Trophoblast cell (in vitro differentiated cells and primary cell): ENCODE measurements around the gene COL4A6.

Source experiments
- DNase-seq, 2 donors: peaks; one replicate each; pipeline ENCODE4 v3.0.0-alpha.2; 2016
- H2AFZ ChIP-seq: 2 replicates; pipeline ENCODE4 v1.6.1; 2013; ENCODE audit warnings: low read length, moderate library complexity, mild to moderate bottlenecking; ENCODE audit not compliant: insufficient read depth, poor library complexity
- H2AK5ac ChIP-seq: 2 replicates; pipeline ENCODE4 v1.6.1; 2013; ENCODE audit warnings: mild to moderate bottlenecking, low read length
- H2BK120ac ChIP-seq: 2 replicates; pipeline ENCODE4 v1.6.1; 2013; ENCODE audit warnings: low read length, mild to moderate bottlenecking, moderate library complexity; ENCODE audit not compliant: insufficient read depth, poor library complexity
- H2BK12ac ChIP-seq: 2 replicates; pipeline ENCODE4 v1.6.1; 2013; ENCODE audit warnings: mild to moderate bottlenecking, low read length, moderate library complexity
- H2BK5ac ChIP-seq: 2 replicates; pipeline ENCODE4 v1.6.1; 2013; ENCODE audit warnings: low read length, low read depth, moderate library complexity, mild to moderate bottlenecking; ENCODE audit not compliant: poor library complexity
- H3K14ac ChIP-seq: 2 replicates; pipeline ENCODE4 v1.6.1; 2013; ENCODE audit warnings: mild to moderate bottlenecking, low read length
- H3K18ac ChIP-seq: 2 replicates; pipeline ENCODE4 v1.6.1; 2013; ENCODE audit warnings: mild to moderate bottlenecking, low read length
- H3K23ac ChIP-seq: 2 replicates; pipeline ENCODE4 v1.6.1; 2013; ENCODE audit warnings: low read length
- H3K27ac ChIP-seq: 2 replicates; pipeline ENCODE4 v1.5.1; 2013; ENCODE audit warnings: low read depth, mild to moderate bottlenecking, inconsistent platforms, low read length, moderate library complexity
- H3K27me3 ChIP-seq: 2 replicates; pipeline ENCODE4 v1.6.1; 2013; ENCODE audit warnings: inconsistent platforms, mild to moderate bottlenecking, low read length, moderate library complexity; ENCODE audit not compliant: insufficient read depth
- H3K36me3 ChIP-seq, 2 experiments: 1 replicate in 1 of 2; 2 replicates in 1 of 2; pipeline ENCODE4 v1.6.1; 2013; ENCODE audit warnings: low read length in 2 of 2, mild to moderate bottlenecking in 2 of 2, moderate library complexity in 1 of 2; ENCODE audit not compliant: insufficient read depth in 2 of 2, control insufficient read depth in 1 of 2
- H3K4ac ChIP-seq: 2 replicates; pipeline ENCODE4 v1.6.1; 2013; ENCODE audit warnings: low read depth, mild to moderate bottlenecking, low read length, moderate library complexity
- H3K4me1 ChIP-seq, 2 experiments: 1 replicate in 1 of 2; 2 replicates in 1 of 2; pipeline ENCODE4 v1.6.1; 2013; ENCODE audit warnings: low read length in 2 of 2, mild to moderate bottlenecking in 2 of 2, moderate library complexity in 1 of 2; ENCODE audit not compliant: insufficient read depth in 2 of 2, control insufficient read depth in 1 of 2
- H3K4me2 ChIP-seq: 2 replicates; pipeline ENCODE4 v1.6.1; 2013; ENCODE audit warnings: inconsistent platforms, mild to moderate bottlenecking, low read length, moderate library complexity
- H3K4me3 ChIP-seq: 2 replicates; pipeline ENCODE4 v1.5.1; 2013; ENCODE audit warnings: mild to moderate bottlenecking, low read depth, low read length, inconsistent platforms
- H3K79me1 ChIP-seq: one replicate; pipeline ENCODE4 v1.6.1; 2013; ENCODE audit warnings: low read length
- H3K79me2 ChIP-seq: 2 replicates; pipeline ENCODE4 v1.6.1; 2013; ENCODE audit warnings: low read length, mild to moderate bottlenecking; ENCODE audit not compliant: control insufficient read depth, insufficient read depth, poor library complexity
- H3K9ac ChIP-seq: 2 replicates; pipeline ENCODE4 v1.6.1; 2013; ENCODE audit warnings: mild to moderate bottlenecking, low read length
- H3K9me3 ChIP-seq: 2 replicates; pipeline ENCODE4 v1.6.1; 2013; ENCODE audit warnings: low read depth, mild to moderate bottlenecking, control low read depth, inconsistent platforms, low read length; ENCODE audit not compliant: insufficient read depth
- H4K12ac ChIP-seq: 2 replicates; pipeline ENCODE4 v1.6.1; 2013; ENCODE audit warnings: low read depth, mild to moderate bottlenecking, low read length, moderate library complexity
- H4K8ac ChIP-seq: 2 replicates; pipeline ENCODE4 v1.6.1; 2013; ENCODE audit warnings: low read depth, mild to moderate bottlenecking, low read length, moderate library complexity
- H4K91ac ChIP-seq: one replicate; pipeline ENCODE4 v1.6.1; 2013; ENCODE audit warnings: low read depth, mild to moderate bottlenecking, low read length, moderate library complexity
- WGBS: extraction: QIAGEN DNeasy Blood & Tissue Kit; methylation state at CpG from one replicate; pipeline ENCODE4 v1.1.7; 2013; ENCODE audit warnings: missing lambda C conversion rate; ENCODE audit not compliant: insufficient read length, insufficient coverage; ENCODE audit errors: extremely low coverage; 5-methylcytosine and 5-hydroxymethylcytosine counted together

Gene COL4A6

GRCh38 chrX:108349210-108349609, 89.0 kb downstream of the COL4A6 start:
- no CpG with 5 or more reads among the region's 2 CpGs for WGBS
- Histone ChIP-seq H3K4me1 (no peaks in the 10 kb centered on the region), H3K4me3 (no peak overlapping the region), H4K12ac (no peak overlapping the region), H3K18ac (no peak overlapping the region), H3K14ac (no peak overlapping the region), H3K27me3 (no peaks in the 10 kb centered on the region), H3K27ac (no peak overlapping the region), H4K91ac (no peak overlapping the region), H4K8ac (no peak overlapping the region), H3K79me1 (no peaks in the 10 kb centered on the region), H2AK5ac (no peak overlapping the region), H2AFZ (no peak overlapping the region), H2BK120ac (no peak overlapping the region), H3K4me2 (no peak overlapping the region), H3K4ac (no peak overlapping the region), H2BK12ac (no peak overlapping the region), H3K9me3 (no peaks in the 10 kb centered on the region), H2BK5ac (no peak overlapping the region), H3K23ac (no peak overlapping the region), H3K9ac (no peak overlapping the region), H3K79me2 (no peaks in the 10 kb centered on the region), H3K36me3 (no peaks in the 10 kb centered on the region)
- no peak for DNase-seq

- WGBS, result no CpG with 5 or more reads among the region's 1 CpG
- Histone ChIP-seq H2AK5ac (no peak overlapping the region), H3K9me3 (no peaks in the 10 kb centered on the region), H4K12ac (no peak overlapping the region), H2BK5ac (no peak overlapping the region), H2AFZ (no peak overlapping the region), H3K23ac (no peak overlapping the region), H2BK12ac (no peak overlapping the region), H4K8ac (no peak overlapping the region), H3K4me3 (no peak overlapping the region), H4K91ac (no peak overlapping the region), H3K36me3 (no peaks in the 10 kb centered on the region), H3K27me3 (no peaks in the 10 kb centered on the region), H3K14ac (no peak overlapping the region), H2BK120ac (no peak overlapping the region), H3K18ac (no peak overlapping the region), H3K4me1 (no peaks in the 10 kb centered on the region), H3K9ac (no peak overlapping the region), H3K4ac (no peak overlapping the region), H3K79me1 (no peaks in the 10 kb centered on the region), H3K27ac (no peak overlapping the region), H3K79me2 (no peaks in the 10 kb centered on the region), H3K4me2 (no peak overlapping the region)
- DNase-seq, result no peak
Measured at GRCh38 chrX:108348525-108348924, 89.7 kb downstream of the COL4A6 start.

- Histone ChIP-seq H3K4ac (no peak overlapping the region), H3K79me2 (no peaks in the 10 kb centered on the region), H2BK5ac (no peak overlapping the region), H3K27me3 (no peaks in the 10 kb centered on the region), H2AK5ac (no peak overlapping the region), H3K4me3 (no peak overlapping the region), H3K36me3 (no peaks in the 10 kb centered on the region), H3K9me3 (no peaks in the 10 kb centered on the region), H4K12ac (no peak overlapping the region), H3K23ac (no peak overlapping the region), H2BK12ac (no peak overlapping the region), H3K79me1 (no peaks in the 10 kb centered on the region), H3K4me2 (no peak overlapping the region), H2BK120ac (no peak overlapping the region), H3K27ac (no peak overlapping the region), H3K14ac (no peak overlapping the region), H4K8ac (no peak overlapping the region), H4K91ac (no peak overlapping the region), H3K4me1 (no peaks in the 10 kb centered on the region), H3K18ac (no peak overlapping the region), H3K9ac (no peak overlapping the region), H2AFZ (no peak overlapping the region)
- DNase-seq, result no peak
- whole genome bisulfite sequencing, result no CpG with 5 or more reads among the region's 3 CpGs
Measured at GRCh38 chrX:108347800-108348199, 90.4 kb downstream of the COL4A6 start.

- Histone ChIP-seq H3K9ac (no peak overlapping the region), H4K12ac (no peak overlapping the region), H3K4me1 (no peaks in the 10 kb centered on the region), H2BK5ac (no peak overlapping the region), H3K27me3 (no peaks in the 10 kb centered on the region), H2AK5ac (no peak overlapping the region), H2AFZ (no peak overlapping the region), H3K4ac (no peak overlapping the region), H4K91ac (no peak overlapping the region), H3K79me2 (no peaks in the 10 kb centered on the region), H3K9me3 (no peaks in the 10 kb centered on the region), H3K23ac (no peak overlapping the region), H3K4me2 (no peak overlapping the region), H2BK12ac (no peak overlapping the region), H3K79me1 (no peaks in the 10 kb centered on the region), H3K18ac (no peak overlapping the region), H4K8ac (no peak overlapping the region), H2BK120ac (no peak overlapping the region), H3K14ac (no peak overlapping the region), H3K4me3 (no peak overlapping the region), H3K27ac (no peak overlapping the region), H3K36me3 (no peaks in the 10 kb centered on the region)
- no CpG with 5 or more reads among the region's 1 CpG for WGBS
- no peak for DNase-seq
Measured at GRCh38 chrX:108344216-108344615, 94.0 kb downstream of the COL4A6 start.
